Measurements from ENCODE around the gene SPEF2. TPM values are rescaled to one million over a fixed set of nuclear protein-coding genes. Genes with fewer than 3 reads are reported as not detected.

SPEF2 gene
- total and polyA plus RNA-seq, 10 of the 15 experiments (the other 5 are each of a cell fraction or from before 2014, with no cell fraction given), result 0.03 to 2.0 (median 0.07) TPM; not detected in 3

- BruUV-seq (replicated peaks), result no TSS peak
- FAIRE-seq, result no peak
- intact Hi-C loops (cut with micrococcal nuclease; ENCODE audit: unreplicated experiment), result no loop called here
Measured at GRCh38 chr5:35830587-35830986, 212.9 kb downstream of the SPEF2 start.

More at GRCh38 chr5:35830587-35830986, 212.9 kb downstream of the SPEF2 start:
- in situ Hi-C loops (cut with MboI), result no loop called here
- no peaks in the 10 kb centered on the region; a peak in 1 of 4 replicates for H3K27me3 ChIP-seq (replicated peaks in 1 of 2; ENCODE audit: control insufficient read depth in 2 of 2, insufficient read depth in 2 of 2, low read length in 1 of 2)
- H3K27ac ChIP-seq (ENCODE audit: control insufficient read depth, insufficient read depth), result no peak overlapping the region
- H3K4me1 ChIP-seq (ENCODE audit: control insufficient read depth, insufficient read depth, low read length), result no peaks in the 10 kb centered on the region
- no peaks in the 10 kb centered on the region for H3K9me3 ChIP-seq (replicated peaks; ENCODE audit: control insufficient read depth, insufficient read depth, low read length)
- TF ChIP-seq MXI1 (IDR thresholded peaks at IDR 0.05; ENCODE audit: low read depth, low read length) (no peak), CBX5 (IDR thresholded peaks at IDR 0.05; ENCODE audit: low read depth) (no peak), MEF2A (IDR thresholded peaks at IDR 0.05; ENCODE audit: insufficient read depth, low read depth, low read length) (no peak), CBX3 (IDR thresholded peaks at IDR 0.05; ENCODE audit: borderline replicate concordance, low read depth) (no peak), USF2 (IDR thresholded peaks at IDR 0.05; ENCODE audit: borderline replicate concordance, low read depth, low read length) (no peak), RCOR1 (conservative IDR thresholded peaks at IDR 0.05; ENCODE audit: low read depth, low read length) (no peak), SP1 (IDR thresholded peaks at IDR 0.05; ENCODE audit: low read depth, low read length) (no peak), HCFC1 (IDR thresholded peaks at IDR 0.05; ENCODE audit: low read length) (no peak), ETV6 (conservative IDR thresholded peaks at IDR 0.05 in 1 of 2, IDR thresholded peaks at IDR 0.05 in 1 of 2; ENCODE audit: borderline replicate concordance in 1 of 2, low read depth in 1 of 2) (no peak), ZBTB4 (CRISPR knock-in tag; IDR thresholded peaks at IDR 0.05) (no peak), CEBPB (IDR thresholded peaks at IDR 0.05; ENCODE audit: borderline replicate concordance in 1 of 2, low read depth in 2 of 2, low read length in 2 of 2) (no peak), EGR1 (IDR thresholded peaks at IDR 0.05; ENCODE audit: borderline replicate concordance in 1 of 2, low read depth in 2 of 2, low read length in 2 of 2) (no peak), SPI1 (IDR thresholded peaks at IDR 0.05; ENCODE audit: borderline replicate concordance, insufficient read depth, low read depth, low read length) (no peak), FOS (IDR thresholded peaks at IDR 0.05; ENCODE audit: borderline replicate concordance, extremely low read depth, insufficient read length) (no peak)
- ATAC-seq (no peak), DNase-seq (ENCODE audit: low read depth, low spot score) (no peak)
- no peak overlapping the region for H3K4me2 ChIP-seq (ENCODE audit: control insufficient read depth, insufficient read depth)
- H3K79me2 ChIP-seq (ENCODE audit: control insufficient read depth, insufficient read depth, low read length), result no peaks in the 10 kb centered on the region
- no peak overlapping the region for H3K9ac ChIP-seq (ENCODE audit: control insufficient read depth, insufficient read depth, low read length)
- ChIA-PET RAD21 (ENCODE audit: unreplicated experiment) (interaction anchor here (1.0 kb wide), 1 partner anchor 23 kb away, joined by 3 read pairs; no protein-coding TSS in a partner anchor), POLR2A (interaction anchor here (0.6 kb wide), 1 partner anchor 28 kb away, joined by 3 read pairs; no protein-coding TSS in a partner anchor), SMC1A (ENCODE audit: uncharacterized antibody, unreplicated experiment) (interaction anchor here (0.9 to 1.1 kb wide), 4 partner anchors 18 to 94 kb away, joined by 3 to 4 read pairs (median 3); no protein-coding TSS in a partner anchor), CTCF (interaction anchor here (1.0 to 1.7 kb wide), 5 partner anchors 11 to 93 kb away, joined by 3 to 4 read pairs (median 3); no protein-coding TSS in a partner anchor)
- no peak overlapping the region for H3K4me3 ChIP-seq
- H2AFZ ChIP-seq (ENCODE audit: control insufficient read depth, low read depth, low read length), result no peak overlapping the region
- 29% methylated on average over 4 of the region's 4 CpGs for WGBS (ENCODE audit: insufficient coverage, insufficient replicate concordance, low lambda C conversion rate, missing lambda C conversion rate)
- H3K36me3 ChIP-seq (ENCODE audit: control insufficient read depth in 2 of 2, insufficient read depth in 2 of 2, low read length in 1 of 2), result no peaks in the 10 kb centered on the region
- no peaks in the 10 kb centered on the region for H4K20me1 ChIP-seq (ENCODE audit: control insufficient read depth, insufficient read depth)
